ENCODE data around the gene PTPRA.
"Not testable (repeated sequence)": the region's sequence is repeated elsewhere in the genome, so short reads cannot be mapped to it uniquely, and the experiment has no call there.

Gene PTPRA

DNA sequence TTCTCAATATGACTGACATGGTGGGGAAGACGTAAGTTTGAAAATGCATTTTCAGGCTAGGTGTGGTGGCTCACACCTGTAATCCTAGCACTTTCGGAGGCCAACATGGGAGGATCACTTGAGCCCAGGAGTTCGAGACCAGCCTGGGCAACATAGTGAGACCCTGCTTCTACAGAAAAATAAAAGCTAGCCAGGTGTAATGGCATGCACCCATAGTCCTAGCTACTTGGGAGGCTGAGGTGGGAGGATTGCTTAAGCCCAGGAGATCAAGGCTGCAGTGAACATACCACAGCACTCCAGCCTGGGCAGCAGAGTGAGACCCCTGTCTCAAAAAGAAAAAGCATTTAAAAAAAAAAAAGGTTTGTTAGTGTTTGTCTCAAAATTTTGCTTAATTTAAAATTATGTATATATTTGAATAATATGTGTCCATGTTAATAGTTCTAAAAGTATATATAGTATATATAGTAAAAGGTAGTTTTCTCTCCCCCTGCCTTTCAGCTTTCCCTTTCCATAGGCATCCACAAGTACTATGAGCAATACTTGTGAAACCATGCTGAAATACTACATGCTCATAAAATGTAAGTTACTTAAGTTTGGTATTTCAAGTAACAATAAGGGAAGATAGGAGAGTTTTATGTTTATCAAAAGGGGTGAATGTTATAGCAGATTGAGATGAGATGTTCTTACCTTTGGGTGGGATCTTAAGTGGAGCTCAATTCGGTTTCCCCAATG is 15.1 kb downstream of the PTPRA start:
- DNase-seq (ENCODE audit: low spot score): no peak

DNA sequence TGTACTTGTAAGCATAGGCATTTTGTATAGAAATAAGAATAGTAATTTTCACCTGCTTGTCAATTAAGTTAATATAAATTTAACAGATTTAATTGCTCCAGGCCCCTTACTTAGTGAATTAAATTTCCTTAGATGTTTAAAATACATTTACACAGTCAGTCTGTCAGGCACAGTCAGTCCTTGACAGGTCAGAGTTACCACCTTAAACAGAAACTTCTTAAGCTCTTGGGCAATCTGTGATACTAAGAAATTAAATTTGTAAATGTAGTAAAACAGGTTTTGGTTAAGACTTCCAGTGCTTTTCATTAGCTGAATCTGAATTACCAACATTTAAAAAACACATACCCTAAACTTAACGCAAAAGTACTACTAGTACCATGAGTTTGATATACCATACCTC is 15.9 kb downstream of the PTPRA start:
- no peak for DNase-seq (ENCODE audit: low spot score)

- DNase-seq (ENCODE audit: low spot score): no peak
Measured at GRCh38 chr20:2889797-2890196, 16.5 kb downstream of the PTPRA start.

- no peak for DNase-seq (ENCODE audit: low spot score)
Measured at GRCh38 chr20:2890742-2891141, 17.5 kb downstream of the PTPRA start.

DNA sequence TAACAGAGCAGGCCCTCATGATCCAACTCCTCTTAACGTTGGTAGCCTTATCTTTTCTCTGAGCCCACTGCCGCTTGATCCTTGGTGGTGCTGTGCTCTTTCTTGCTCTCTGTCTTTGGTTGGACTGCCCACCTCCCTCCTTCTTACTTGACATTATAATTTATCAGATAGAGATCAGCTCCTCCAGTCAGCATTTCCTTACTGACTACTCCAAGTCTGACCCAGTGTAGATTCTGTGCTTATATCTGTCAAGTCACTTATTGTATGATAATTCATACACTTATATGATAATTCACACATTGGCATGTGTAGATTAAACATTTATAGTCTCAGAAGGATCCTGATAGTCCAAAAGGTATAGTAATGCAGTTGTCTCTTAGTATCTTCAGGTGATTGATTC is 18.1 kb downstream of the PTPRA start:
- no peak for DNase-seq (ENCODE audit: low spot score)

- DNase-seq (ENCODE audit: low spot score): no peak
Measured at GRCh38 chr20:2892376-2892775, 19.1 kb downstream of the PTPRA start.

DNA sequence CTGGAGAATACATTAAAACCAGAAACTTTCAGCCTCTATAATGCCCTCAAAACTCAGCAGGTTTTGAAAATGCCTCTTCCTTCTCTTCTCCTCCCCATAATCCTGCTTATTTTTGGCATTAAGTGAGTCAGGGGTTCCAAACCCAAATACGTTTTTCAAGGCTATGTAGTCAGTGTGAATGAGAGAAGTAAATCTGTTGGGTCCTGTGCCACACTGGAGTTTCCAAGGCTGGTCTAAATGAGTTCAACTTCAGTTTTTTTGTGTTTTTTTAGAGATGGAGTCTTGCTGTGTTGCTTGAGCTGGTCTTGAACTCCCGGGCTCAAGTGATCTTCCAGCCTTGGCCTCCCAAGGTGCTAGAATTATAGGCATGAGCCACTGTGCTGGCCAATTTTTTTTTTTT is 20.9 kb downstream of the PTPRA start:
- no peak for DNase-seq (ENCODE audit: low spot score)

GRCh38 chr20:2895154-2895553 is 21.9 kb downstream of the PTPRA start:
- DNase-seq (ENCODE audit: low spot score): not testable (repeated sequence)

- DNase-seq (ENCODE audit: low spot score): no peak
Measured at GRCh38 chr20:2899243-2899642, 26.0 kb downstream of the PTPRA start.

DNA sequence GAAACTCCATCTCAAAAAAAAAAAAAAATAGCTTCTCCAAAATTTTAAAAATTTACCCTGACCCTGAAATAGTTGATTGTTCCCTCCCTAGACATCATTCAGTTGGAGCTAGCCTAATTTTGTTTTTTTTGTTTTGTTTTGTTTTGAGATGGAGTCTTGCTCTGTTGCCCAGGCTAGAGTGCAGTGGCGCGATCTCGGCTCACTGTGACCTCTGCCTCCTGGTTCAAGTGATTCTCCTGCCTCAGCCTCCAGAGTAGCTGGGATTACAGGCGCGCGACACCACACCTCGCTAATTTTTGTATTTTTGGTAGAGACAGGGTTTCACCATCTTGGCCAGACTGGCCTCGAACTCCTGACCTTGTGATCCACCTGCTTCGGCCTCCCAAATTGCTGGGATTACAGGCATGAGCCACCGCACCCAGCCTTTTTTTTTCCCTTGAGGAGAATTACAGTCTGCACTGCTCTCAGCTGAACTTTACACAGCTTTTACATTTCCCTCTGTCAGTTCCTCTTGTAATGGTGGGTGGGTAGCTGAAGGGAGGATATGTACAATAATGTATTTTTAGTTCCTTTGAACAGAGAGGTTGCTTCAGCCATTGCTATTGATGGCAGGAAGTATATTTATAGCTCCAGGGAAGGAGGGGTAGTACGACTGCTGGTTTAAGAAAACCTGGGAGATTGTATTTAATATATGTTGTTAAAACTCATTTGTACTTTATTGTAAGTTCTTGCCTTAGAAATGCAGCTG is 27.7 kb downstream of the PTPRA start:
- no peak for DNase-seq (ENCODE audit: low spot score)

- DNase-seq (ENCODE audit: low spot score): no peak
Measured at GRCh38 chr20:2902291-2902690, 29.0 kb downstream of the PTPRA start.

DNA sequence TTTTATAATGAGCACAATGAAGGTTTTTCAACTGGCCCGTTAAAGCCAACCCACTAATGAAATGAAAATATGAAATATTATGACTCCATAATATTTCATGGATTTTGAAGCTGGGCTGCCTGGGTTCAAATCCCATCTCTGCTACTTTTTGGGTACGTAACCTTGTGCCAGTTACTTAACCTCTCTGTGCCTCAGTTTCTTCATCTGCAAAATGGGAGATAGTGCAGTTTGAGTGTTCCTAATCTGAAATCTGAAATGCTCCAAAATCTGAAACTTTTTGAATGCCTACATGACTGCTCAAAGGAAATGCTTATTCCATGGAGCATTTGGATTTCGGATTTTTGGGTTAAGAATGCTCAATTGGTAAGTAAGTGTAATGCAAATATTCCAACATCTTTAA is 29.5 kb downstream of the PTPRA start:
- no peak for DNase-seq (ENCODE audit: low spot score)

DNA sequence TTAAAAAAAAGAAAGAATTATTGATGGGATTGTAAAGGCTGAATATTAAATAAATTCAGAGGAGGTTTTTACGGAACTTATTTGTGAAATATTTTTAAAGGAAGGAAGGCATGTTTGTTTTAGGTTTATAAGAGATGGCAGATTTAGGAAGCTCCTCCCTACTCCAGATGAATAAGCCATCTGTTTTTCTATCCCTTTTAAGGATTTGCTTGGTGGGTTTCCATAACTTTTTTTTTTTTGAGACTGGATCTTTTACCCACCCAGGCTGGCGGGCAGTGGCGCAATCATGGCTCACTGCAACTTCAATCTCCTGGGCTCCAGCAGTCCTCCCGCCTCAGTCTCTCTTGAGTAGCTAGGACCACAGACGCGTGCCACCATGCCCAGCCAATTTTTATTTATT is 30.4 kb downstream of the PTPRA start:
- DNase-seq (ENCODE audit: low spot score): no peak

- no peak for DNase-seq (ENCODE audit: low spot score)
Measured at GRCh38 chr20:2907519-2907918, 34.2 kb downstream of the PTPRA start.

DNA sequence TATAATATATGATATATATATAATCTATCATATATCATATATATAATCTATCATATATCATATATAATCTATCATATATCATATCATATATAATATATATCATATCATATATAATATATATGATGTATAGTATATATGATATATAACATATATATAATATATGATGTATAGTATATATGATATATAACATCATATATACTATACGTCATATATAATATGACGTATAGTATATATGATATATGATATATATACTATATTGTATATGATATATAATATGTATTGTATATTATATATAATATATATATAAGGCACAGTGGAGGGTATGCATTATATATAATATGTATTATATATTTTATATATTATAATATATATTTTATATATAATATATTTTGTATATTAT is 36.7 kb downstream of the PTPRA start:
- DNase-seq (ENCODE audit: low spot score): no peak

GRCh38 chr20:2911200-2911599 is 37.9 kb downstream of the PTPRA start:
- DNase-seq (ENCODE audit: low spot score): no peak

- no peak for DNase-seq (ENCODE audit: low spot score)
Measured at GRCh38 chr20:2914160-2914559, 40.9 kb downstream of the PTPRA start.

GRCh38 chr20:2917266-2917665 is 44.0 kb downstream of the PTPRA start:
- DNase-seq (ENCODE audit: low spot score): no peak

GRCh38 chr20:2918096-2919049 is 45.1 kb downstream of the PTPRA start:
- DNase-seq (ENCODE audit: low spot score): no peak

GRCh38 chr20:2919518-2920245 is 46.4 kb downstream of the PTPRA start:
- no peak for DNase-seq (ENCODE audit: low spot score)

GRCh38 chr20:2920473-2920872 is 47.2 kb downstream of the PTPRA start:
- DNase-seq (ENCODE audit: low spot score): no peak

DNA sequence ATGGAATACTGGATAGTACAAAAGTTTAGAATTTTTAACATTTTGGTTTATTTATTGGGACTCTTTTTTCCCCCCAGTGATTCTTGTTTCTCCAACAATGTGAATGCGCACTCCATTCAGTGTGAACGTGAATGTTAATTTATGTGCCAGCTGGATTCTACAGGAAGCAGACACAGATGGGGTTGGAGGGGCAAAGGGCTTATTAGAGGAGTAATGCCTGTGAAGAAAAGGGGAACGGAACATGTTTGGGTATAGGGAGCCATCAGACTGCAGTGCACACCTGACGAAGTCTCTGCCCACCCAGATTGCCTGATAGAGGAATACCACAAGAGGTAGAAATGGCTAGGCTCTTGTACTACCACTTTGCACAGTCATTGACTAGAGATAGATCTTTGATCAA is 48.2 kb downstream of the PTPRA start:
- no peak for DNase-seq (ENCODE audit: low spot score)

Measured in hematopoietic multipotent progenitor cell treated with erythropoietin and hydrocortisone succinate and interleukin-3 and kit ligand, for 17 days (in vitro differentiated cells).